Neural progenitor cell (in vitro differentiated cells): ENCODE results near the gene RAB17. TPM values are rescaled to one million over a fixed set of nuclear protein-coding genes. Genes with fewer than 3 reads are reported as not detected.

ENCODE experiments used
- DNase-seq: peaks from one replicate; pipeline ENCODE4 v3.0.0-alpha.2; 2016; ENCODE audit warnings: low spot score
- H2AFZ ChIP-seq: fragments of 200-600 bp; sonication (generic); replicated peaks from 2 replicates; pipeline ENCODE4 v1.6.1; 2016; ENCODE audit warnings: antibody characterized with exemption
- H3F3A ChIP-seq: fragments of 200-600 bp; sonication (generic); 2 replicates; pipeline ENCODE4 v1.6.1; 2016; ENCODE audit warnings: antibody characterized with exemption, low read depth
- H3K27ac ChIP-seq: fragments of 200-600 bp; sonication (generic); 2 replicates; pipeline ENCODE4 v1.5.1; 2016; ENCODE audit warnings: mild to moderate bottlenecking
- H3K27me3 ChIP-seq: fragments of 200-600 bp; sonication (generic); 2 replicates; pipeline ENCODE4 v1.6.1; 2016; ENCODE audit warnings: mild to moderate bottlenecking, moderate library complexity
- H3K36me3 ChIP-seq: fragments of 200-600 bp; sonication (generic); 2 replicates; pipeline ENCODE4 v1.5.1; 2016
- H3K4me1 ChIP-seq: fragments of 200-600 bp; sonication (generic); 2 replicates; pipeline ENCODE4 v1.6.1; 2016; ENCODE audit warnings: mixed run types
- H3K4me2 ChIP-seq: fragments of 200-600 bp; sonication (generic); 2 replicates; pipeline ENCODE4 v1.6.1; 2016
- H3K4me3 ChIP-seq: fragments of 200-600 bp; sonication (generic); 2 replicates; pipeline ENCODE4 v1.5.1; 2016
- H3K79me2 ChIP-seq: fragments of 200-600 bp; sonication (generic); 2 replicates; pipeline ENCODE4 v1.6.1; 2016; ENCODE audit warnings: low read depth
- H3K9ac ChIP-seq: fragments of 200-600 bp; sonication (generic); 2 replicates; pipeline ENCODE4 v1.6.1; 2016
- H3K9me3 ChIP-seq: fragments of 200-600 bp; sonication (generic); 2 replicates; pipeline ENCODE4 v1.5.1; 2016; ENCODE audit warnings: low read depth
- H4K20me1 ChIP-seq: fragments of 200-600 bp; sonication (generic); 2 replicates; pipeline ENCODE4 v1.6.1; 2016; ENCODE audit warnings: low read depth
- H3K27ac Mint-ChIP-seq: 3 replicates; pipeline ENCODE4 v1.8.0; 2021; ENCODE audit warnings: mixed read lengths
- H3K27me3 Mint-ChIP-seq: 2 replicates; pipeline ENCODE4 v1.8.0; 2022; ENCODE audit warnings: low read depth, mild to moderate bottlenecking, inconsistent platforms, moderate library complexity, mixed read lengths; ENCODE audit not compliant: insufficient read depth
- H3K36me3 Mint-ChIP-seq: 3 replicates; pipeline ENCODE4 v1.8.0; 2021; ENCODE audit warnings: mixed read lengths
- H3K4me1 Mint-ChIP-seq: 3 replicates; pipeline ENCODE4 v1.8.0; 2021; ENCODE audit warnings: mixed read lengths
- H3K4me3 Mint-ChIP-seq: 3 replicates; pipeline ENCODE4 v1.8.0; 2021; ENCODE audit warnings: mild to moderate bottlenecking, moderate library complexity, mixed read lengths
- H3K9me3 Mint-ChIP-seq: 3 replicates; pipeline ENCODE4 v1.8.0; 2020; ENCODE audit warnings: mixed read lengths
- EZH2 ChIP-seq: fragments of 200-600 bp; sonication (generic); IDR thresholded peaks from 2 replicates; pipeline ENCODE4 v1.6.1; 2017; ENCODE audit warnings: antibody characterized with exemption, mild to moderate bottlenecking, moderate library complexity
- EZH2phosphoT487 ChIP-seq: fragments of 200-600 bp; sonication (generic); IDR thresholded peaks from 2 replicates; pipeline ENCODE4 v1.6.1; 2017; ENCODE audit warnings: antibody characterized with exemption
- total RNA-seq: library from RNA; depleted of rRNA; stranded (reverse); fragments of >200 nt; gene quantifications from 2 replicates; pipeline ENCODE4 v1.2.3, GENCODE V29; 2015; ENCODE audit warnings: low replicate concordance
- TF ChIP-seq, protein P1 (sequence below): fragments of 200-600 bp; sonication (generic); IDR thresholded peaks from 2 replicates; pipeline ENCODE4 v1.5.1; 2017; ENCODE audit warnings: antibody characterized with exemption, mild to moderate bottlenecking

Gene RAB17
- total RNA-seq, 1 donor from 2014 or later = not detected

DNA sequence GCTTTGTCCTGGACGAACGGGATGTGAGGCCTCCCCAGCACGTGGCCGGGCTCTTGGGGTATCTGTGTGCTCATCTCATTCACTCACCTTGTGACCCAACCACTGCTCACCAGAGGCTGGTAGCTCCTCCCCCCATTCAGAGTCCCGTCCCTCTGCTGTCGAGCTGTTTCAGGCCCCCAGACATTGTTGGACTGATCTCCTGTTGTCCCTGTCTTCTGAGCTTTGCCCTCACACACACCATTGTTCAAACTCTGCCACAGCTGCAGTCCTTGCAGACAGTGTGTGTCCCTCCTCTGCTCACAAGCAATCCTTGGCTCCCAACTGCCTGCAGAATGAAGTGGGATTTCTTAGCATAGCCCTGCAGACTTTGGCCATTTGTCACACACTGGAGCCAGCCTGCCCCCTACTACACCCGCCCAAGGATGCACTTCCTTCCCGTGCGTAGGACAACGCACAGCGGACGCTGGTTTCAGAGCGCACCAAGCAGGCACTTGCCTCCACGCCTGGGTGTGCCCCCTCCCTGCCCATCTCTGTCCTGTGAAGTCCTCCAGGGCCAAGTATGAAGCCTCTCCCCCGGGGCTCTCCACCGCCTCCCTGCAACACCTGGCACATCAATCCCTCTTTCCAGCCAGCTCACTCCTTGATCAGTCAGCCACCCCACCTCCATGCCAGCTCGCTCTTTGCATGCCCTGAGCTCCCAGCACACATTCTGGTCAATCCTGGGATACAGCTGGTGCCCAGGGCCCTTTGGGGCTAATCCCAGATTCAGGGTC is 40.7 kb downstream of the RAB17 start:
- no peak for TF ChIP-seq EZH2phosphoT487
- TF ChIP-seq, protein P1, sequence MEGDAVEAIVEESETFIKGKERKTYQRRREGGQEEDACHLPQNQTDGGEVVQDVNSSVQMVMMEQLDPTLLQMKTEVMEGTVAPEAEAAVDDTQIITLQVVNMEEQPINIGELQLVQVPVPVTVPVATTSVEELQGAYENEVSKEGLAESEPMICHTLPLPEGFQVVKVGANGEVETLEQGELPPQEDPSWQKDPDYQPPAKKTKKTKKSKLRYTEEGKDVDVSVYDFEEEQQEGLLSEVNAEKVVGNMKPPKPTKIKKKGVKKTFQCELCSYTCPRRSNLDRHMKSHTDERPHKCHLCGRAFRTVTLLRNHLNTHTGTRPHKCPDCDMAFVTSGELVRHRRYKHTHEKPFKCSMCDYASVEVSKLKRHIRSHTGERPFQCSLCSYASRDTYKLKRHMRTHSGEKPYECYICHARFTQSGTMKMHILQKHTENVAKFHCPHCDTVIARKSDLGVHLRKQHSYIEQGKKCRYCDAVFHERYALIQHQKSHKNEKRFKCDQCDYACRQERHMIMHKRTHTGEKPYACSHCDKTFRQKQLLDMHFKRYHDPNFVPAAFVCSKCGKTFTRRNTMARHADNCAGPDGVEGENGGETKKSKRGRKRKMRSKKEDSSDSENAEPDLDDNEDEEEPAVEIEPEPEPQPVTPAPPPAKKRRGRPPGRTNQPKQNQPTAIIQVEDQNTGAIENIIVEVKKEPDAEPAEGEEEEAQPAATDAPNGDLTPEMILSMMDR = no peak
- TF ChIP-seq EZH2 = no peak
- peaks cover 19% of the 10 kb centered on the region for H3K4me1 Mint-ChIP-seq
- Histone ChIP-seq H4K20me1 (no peaks in the 10 kb centered on the region), H3K9ac (no peak overlapping the region), H3K27me3 (no peaks in the 10 kb centered on the region), H3K9me3 (no peaks in the 10 kb centered on the region), H2AFZ (no peak overlapping the region), H3F3A (no peaks in the 10 kb centered on the region), H3K79me2 (no peaks in the 10 kb centered on the region), H3K4me3 (no peak overlapping the region), H3K27ac (no peak overlapping the region), H3K4me1 (no peaks in the 10 kb centered on the region), H3K36me3 (no peaks in the 10 kb centered on the region), H3K4me2 (no peak overlapping the region)
- H3K27me3 Mint-ChIP-seq = peaks cover 2% of the 10 kb centered on the region
- H3K9me3 Mint-ChIP-seq = peaks cover 6% of the 10 kb centered on the region
- DNase-seq = no peak
- H3K36me3 Mint-ChIP-seq = no peaks in the 10 kb centered on the region
- H3K27ac Mint-ChIP-seq = peak overlapping the region; percentile 64
- no peak overlapping the region for H3K4me3 Mint-ChIP-seq

DNA sequence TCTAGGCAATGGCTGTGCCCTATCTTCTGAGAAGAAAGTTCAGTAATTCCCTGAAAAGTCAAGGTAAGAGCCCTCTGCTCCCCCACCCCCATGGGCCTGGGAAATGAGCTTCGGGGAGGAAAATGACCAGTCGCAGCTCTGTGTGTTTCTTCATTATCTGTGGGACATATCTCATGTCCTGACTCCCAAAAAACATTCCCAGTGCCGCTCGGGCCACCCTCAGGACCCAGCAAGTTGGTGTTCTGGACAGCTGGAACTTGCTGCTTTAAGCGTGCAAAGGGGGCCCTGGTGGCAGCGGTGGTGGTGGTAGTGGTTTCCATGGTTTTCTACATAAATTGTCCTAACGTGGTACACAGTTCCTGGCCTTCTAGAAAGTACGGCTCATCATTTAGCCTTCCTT is 41.3 kb downstream of the RAB17 start:
- H3K4me3 ChIP-seq = no peak overlapping the region
- Mint-ChIP-seq H3K4me1 (peaks cover 19% of the 10 kb centered on the region), H3K4me3 (no peak overlapping the region), H3K36me3 (no peaks in the 10 kb centered on the region), H3K27me3 (peaks cover 2% of the 10 kb centered on the region), H3K9me3 (peaks cover 6% of the 10 kb centered on the region), H3K27ac (no peak overlapping the region)
- no peaks in the 10 kb centered on the region for H3K9me3 ChIP-seq
- no peaks in the 10 kb centered on the region for H3F3A ChIP-seq
- H3K79me2 ChIP-seq = no peaks in the 10 kb centered on the region
- no peak overlapping the region for H3K9ac ChIP-seq
- H3K4me2 ChIP-seq = no peak overlapping the region
- no peaks in the 10 kb centered on the region for H3K4me1 ChIP-seq
- no peak overlapping the region for H3K27ac ChIP-seq
- H3K27me3 ChIP-seq = no peaks in the 10 kb centered on the region
- TF ChIP-seq, protein P1 = no peak
- TF ChIP-seq EZH2phosphoT487 (no peak), EZH2 (no peak)
- no peaks in the 10 kb centered on the region for H4K20me1 ChIP-seq
- DNase-seq = no peak
- H3K36me3 ChIP-seq = no peaks in the 10 kb centered on the region
- H2AFZ ChIP-seq = no peak overlapping the region

DNA sequence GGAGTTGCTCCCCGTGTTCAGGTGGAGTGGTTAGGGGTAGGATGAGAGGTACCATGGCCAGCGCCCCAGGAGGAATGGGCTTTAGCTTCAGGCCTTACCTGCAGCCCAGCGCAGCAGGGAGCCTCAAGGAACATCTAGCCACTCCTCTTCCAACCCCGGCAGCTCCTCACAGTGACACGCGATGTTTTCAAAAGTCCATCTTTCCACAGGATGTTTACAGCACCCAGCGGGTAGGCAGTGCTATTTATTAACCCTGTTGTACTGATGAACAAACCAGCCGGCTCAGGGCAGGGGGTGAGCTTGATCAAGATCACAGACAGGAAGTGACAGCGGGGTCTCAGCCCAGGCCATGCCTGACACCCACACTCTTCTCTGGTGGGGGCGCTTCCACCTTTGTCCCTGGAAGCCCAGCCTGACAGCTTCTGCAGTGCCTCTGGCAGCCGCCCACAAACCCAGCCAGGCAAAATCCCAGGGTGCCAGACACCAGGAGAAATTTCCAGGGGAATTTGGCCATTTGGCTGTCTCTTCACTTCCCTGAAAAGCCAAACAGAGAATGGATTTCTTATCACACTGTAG is 42.6 kb downstream of the RAB17 start:
- H3K4me3 Mint-ChIP-seq = no peak overlapping the region
- no peaks in the 10 kb centered on the region for H3K9me3 Mint-ChIP-seq
- H3K4me2 ChIP-seq = no peak overlapping the region
- H3K4me1 Mint-ChIP-seq = peaks cover 19% of the 10 kb centered on the region
- no peaks in the 10 kb centered on the region for H3K9me3 ChIP-seq
- no peaks in the 10 kb centered on the region for H3K4me1 ChIP-seq
- H3K79me2 ChIP-seq = no peaks in the 10 kb centered on the region
- no peak overlapping the region for H3K27ac Mint-ChIP-seq
- no peaks in the 10 kb centered on the region for H3F3A ChIP-seq
- H3K27ac ChIP-seq = no peak overlapping the region
- no peak overlapping the region for H3K9ac ChIP-seq
- H3K36me3 ChIP-seq = no peaks in the 10 kb centered on the region
- H3K36me3 Mint-ChIP-seq = no peaks in the 10 kb centered on the region
- peak; percentile 17 for DNase-seq
- no peaks in the 10 kb centered on the region for H4K20me1 ChIP-seq
- no peak overlapping the region for H3K4me3 ChIP-seq
- TF ChIP-seq, protein P1 = no peak
- TF ChIP-seq EZH2phosphoT487 (no peak), EZH2 (no peak)
- peaks cover 2% of the 10 kb centered on the region for H3K27me3 Mint-ChIP-seq
- H3K27me3 ChIP-seq = no peaks in the 10 kb centered on the region
- H2AFZ ChIP-seq = no peak overlapping the region
